Cardiac fibroblast (primary cell): ENCODE data around the gene RPS29.

Experiments
- DNase-seq, 2 donors: peaks; one replicate each; pipeline versions ENCODE4 v3.0.0 to v3.0.0-alpha.2; 2010; ENCODE audit warnings: low read depth in 2 of 2
- H3K4me3 ChIP-seq, 2 donors: replicated peaks in 1 of 2; 1 replicate in 1 of 2; 2 replicates in 1 of 2; pipeline ENCODE4 v1.5.1; 2011; ENCODE audit warnings: low read depth in 2 of 2, low read length in 2 of 2, mild to moderate bottlenecking in 2 of 2, moderate library complexity in 1 of 2
- TF ChIP-seq, protein P1 (sequence below): IDR thresholded peaks from one replicate; pipeline ENCODE4 v1.5.1; 2011; ENCODE audit warnings: low read depth, mild to moderate bottlenecking, low read length, inconsistent platforms

Gene RPS29

GRCh38 chr14:49598189-49598484 lies 12.0 kb upstream of the RPS29 start:
- peak overlapping the region; percentile 96 to 98 for H3K4me3 ChIP-seq
- DNase-seq, result no peak
- TF ChIP-seq, protein P1, sequence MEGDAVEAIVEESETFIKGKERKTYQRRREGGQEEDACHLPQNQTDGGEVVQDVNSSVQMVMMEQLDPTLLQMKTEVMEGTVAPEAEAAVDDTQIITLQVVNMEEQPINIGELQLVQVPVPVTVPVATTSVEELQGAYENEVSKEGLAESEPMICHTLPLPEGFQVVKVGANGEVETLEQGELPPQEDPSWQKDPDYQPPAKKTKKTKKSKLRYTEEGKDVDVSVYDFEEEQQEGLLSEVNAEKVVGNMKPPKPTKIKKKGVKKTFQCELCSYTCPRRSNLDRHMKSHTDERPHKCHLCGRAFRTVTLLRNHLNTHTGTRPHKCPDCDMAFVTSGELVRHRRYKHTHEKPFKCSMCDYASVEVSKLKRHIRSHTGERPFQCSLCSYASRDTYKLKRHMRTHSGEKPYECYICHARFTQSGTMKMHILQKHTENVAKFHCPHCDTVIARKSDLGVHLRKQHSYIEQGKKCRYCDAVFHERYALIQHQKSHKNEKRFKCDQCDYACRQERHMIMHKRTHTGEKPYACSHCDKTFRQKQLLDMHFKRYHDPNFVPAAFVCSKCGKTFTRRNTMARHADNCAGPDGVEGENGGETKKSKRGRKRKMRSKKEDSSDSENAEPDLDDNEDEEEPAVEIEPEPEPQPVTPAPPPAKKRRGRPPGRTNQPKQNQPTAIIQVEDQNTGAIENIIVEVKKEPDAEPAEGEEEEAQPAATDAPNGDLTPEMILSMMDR, result no peak

DNA sequence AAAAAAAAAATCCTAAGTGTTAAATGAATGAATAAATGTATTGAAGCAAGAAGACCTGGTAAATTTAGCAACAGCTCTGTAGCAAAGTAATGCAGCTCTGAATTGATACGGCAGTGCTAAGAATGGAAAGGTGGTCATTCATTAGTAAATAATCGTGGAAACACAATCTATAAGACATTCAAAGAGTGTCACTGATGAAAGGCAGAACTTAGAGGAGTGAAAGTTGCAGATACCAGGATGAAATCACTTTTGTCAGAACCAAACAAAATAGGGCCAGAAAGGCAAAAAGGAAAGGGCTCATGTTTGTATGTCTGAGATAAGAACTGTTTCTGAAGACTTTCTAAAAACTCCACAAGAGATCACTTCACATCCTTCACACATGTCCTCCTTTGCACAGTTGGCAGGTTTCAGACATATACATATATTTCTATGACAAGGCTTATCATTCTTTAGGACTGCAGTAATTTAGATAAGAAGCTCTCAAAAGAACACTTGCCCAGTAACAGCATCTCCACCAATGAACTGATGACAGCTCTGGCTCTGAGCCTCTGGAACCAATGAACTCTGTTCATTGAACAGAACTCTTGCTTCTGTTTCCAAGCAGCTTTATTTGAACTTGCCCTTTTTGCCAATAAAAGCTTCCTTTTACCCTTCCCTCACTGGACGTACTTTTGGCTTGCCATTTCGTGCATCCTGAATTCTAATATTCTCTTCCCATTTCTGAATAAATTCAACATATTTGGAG lies 8.3 kb upstream of the RPS29 start:
- peak overlapping the region in 1 of 2 donors; percentile 15 for H3K4me3 ChIP-seq
- DNase-seq, result peak; percentile 56 to 83
- TF ChIP-seq, protein P1, result no peak

DNA sequence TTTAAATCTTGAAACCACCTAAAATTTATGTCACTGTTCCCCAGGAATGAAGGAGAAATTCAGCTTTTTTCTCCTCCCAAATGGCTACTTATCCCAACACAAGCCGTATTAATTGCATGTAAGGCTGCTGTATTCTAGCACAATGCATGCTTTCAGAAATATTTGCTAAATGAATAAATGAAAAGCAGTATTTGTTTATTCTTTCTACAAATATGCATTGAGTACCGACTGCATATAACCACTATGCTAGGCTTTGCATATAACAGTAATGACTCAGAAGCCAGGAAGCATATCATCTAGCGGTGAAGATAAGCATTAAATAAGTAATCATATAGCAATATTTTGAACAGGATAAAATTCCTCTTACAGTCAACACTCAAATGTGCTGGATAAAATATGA lies 6.8 kb upstream of the RPS29 start:
- DNase-seq, result peak; percentile 41 to 63
- TF ChIP-seq, protein P1, result peak; percentile 5
- no peak overlapping the region for H3K4me3 ChIP-seq

- H3K4me3 ChIP-seq, result no peak overlapping the region
- TF ChIP-seq, protein P1, result no peak
- DNase-seq, result no peak
These were observed 3.2 kb upstream of the RPS29 start for GRCh38 chr14:49589387-49589786.

- TF ChIP-seq, protein P1, result peak; percentile 62
- H3K4me3 ChIP-seq, result peak overlapping the region; percentile 21
- DNase-seq, result peak; percentile 82 to 90
These were observed 687 bp upstream of the RPS29 start for GRCh38 chr14:49586673-49587460.

- peak overlapping the region; percentile 74 to 95 for H3K4me3 ChIP-seq
- peak; percentile 44 to 62 for DNase-seq
These were observed 1.1 kb downstream of the RPS29 start for GRCh38 chr14:49584981-49585640.

DNA sequence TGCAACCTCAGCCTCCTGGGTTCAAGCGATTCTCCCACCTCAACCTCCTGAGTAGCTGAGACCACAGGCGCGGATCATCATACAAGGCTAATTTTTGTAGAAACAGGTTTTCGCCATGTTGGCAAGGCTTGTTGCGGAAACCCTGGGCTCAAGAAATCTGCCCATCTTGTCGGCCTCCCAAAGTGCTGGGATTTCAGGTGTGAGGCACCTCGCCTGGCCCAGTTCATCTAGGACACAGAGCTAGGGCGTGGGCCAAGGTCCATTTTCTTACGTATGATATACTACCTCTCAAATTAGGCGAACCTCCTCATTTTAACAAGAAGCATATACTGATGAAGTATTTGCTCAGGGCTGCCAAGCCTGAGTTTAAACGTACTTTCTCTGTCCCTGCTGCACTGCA lies 2.1 kb downstream of the RPS29 start:
- H3K4me3 ChIP-seq, result peak overlapping the region; percentile 11 to 27
- no peak for DNase-seq

More for the DNA sequence above, 2.1 kb downstream of the RPS29 start:
- TF ChIP-seq, protein P1, result no peak
